ENCODE measurements around the gene EPB41. TPM values are rescaled to one million over a fixed set of nuclear protein-coding genes. Genes with fewer than 3 reads are reported as not detected.
A peak's percentile ranks its signal among the peaks of the same experiment; 100 is the strongest.
"Not testable (repeated sequence)": the region's sequence is repeated elsewhere in the genome, so short reads cannot be mapped to it uniquely, and the experiment has no call there.

Gene EPB41
- total RNA-seq, 2 donors from 2014 or later, result 193 to 221 TPM

- no peaks in the 10 kb centered on the region for H3K9me3 ChIP-seq (ENCODE audit: control insufficient read depth, low read length, poor library complexity, severe bottlenecking)
- Mint-ChIP-seq H3K27ac (peak overlapping the region; percentile 72), H3K4me1 (peaks cover 27% of the 10 kb centered on the region), H3K4me3 (no peak overlapping the region), H3K27me3 (no peaks in the 10 kb centered on the region), H3K36me3 (ENCODE audit: low read depth) (peaks cover 2% of the 10 kb centered on the region)
- no peak for DNase-seq
- no peak for ATAC-seq
These were observed 36.1 kb downstream of the EPB41 start for GRCh38 chr1:28950449-28950848.

- Mint-ChIP-seq H3K36me3 (ENCODE audit: low read depth) (peaks cover 4% of the 10 kb centered on the region), H3K27me3 (no peaks in the 10 kb centered on the region), H3K27ac (no peak overlapping the region), H3K4me3 (peak overlapping the region; percentile 5), H3K4me1 (peaks cover 34% of the 10 kb centered on the region)
- no peak for DNase-seq
- H3K9me3 ChIP-seq (ENCODE audit: control insufficient read depth, low read length, poor library complexity, severe bottlenecking), result no peaks in the 10 kb centered on the region
- ATAC-seq, result no peak
These were observed 39.9 kb downstream of the EPB41 start for GRCh38 chr1:28954126-28954726.

GRCh38 chr1:28956038-28956464, 41.7 kb downstream of the EPB41 start:
- H3K27ac Mint-ChIP-seq, result no peak overlapping the region
- ATAC-seq (no peak), DNase-seq (no peak)
- H3K27me3 Mint-ChIP-seq, result no peaks in the 10 kb centered on the region
- H3K4me1 Mint-ChIP-seq, result peaks cover 30% of the 10 kb centered on the region
- H3K4me3 Mint-ChIP-seq, result no peak overlapping the region
- H3K9me3 ChIP-seq (ENCODE audit: control insufficient read depth, low read length, poor library complexity, severe bottlenecking), result no peaks in the 10 kb centered on the region
- peaks cover 4% of the 10 kb centered on the region for H3K36me3 Mint-ChIP-seq (ENCODE audit: low read depth)

GRCh38 chr1:28962114-28962831, 47.9 kb downstream of the EPB41 start:
- Mint-ChIP-seq H3K4me1 (peaks cover 47% of the 10 kb centered on the region), H3K27ac (peak overlapping the region; percentile 56), H3K4me3 (peak overlapping the region; percentile 43)
- not testable (repeated sequence) for ATAC-seq; H3K27me3 Mint-ChIP-seq; H3K36me3 Mint-ChIP-seq (ENCODE audit: low read depth); DNase-seq; H3K9me3 ChIP-seq (ENCODE audit: control insufficient read depth, low read length, poor library complexity, severe bottlenecking)

GRCh38 chr1:28965271-28965870, 51.0 kb downstream of the EPB41 start:
- peak overlapping the region; percentile 34 for H3K27ac Mint-ChIP-seq

GRCh38 chr1:28966617-28967016, 52.2 kb downstream of the EPB41 start:
- Mint-ChIP-seq H3K36me3 (ENCODE audit: low read depth) (peaks cover 2% of the 10 kb centered on the region), H3K4me1 (peaks cover 43% of the 10 kb centered on the region), H3K27ac (no peak overlapping the region), H3K27me3 (no peaks in the 10 kb centered on the region), H3K4me3 (no peak overlapping the region)
- DNase-seq (no peak), ATAC-seq (no peak)
- no peaks in the 10 kb centered on the region for H3K9me3 ChIP-seq (ENCODE audit: control insufficient read depth, low read length, poor library complexity, severe bottlenecking)

More at GRCh38 chr1:28965271-28965870, 51.0 kb downstream of the EPB41 start:
- no peak overlapping the region for H3K4me3 Mint-ChIP-seq
- H3K9me3 ChIP-seq (ENCODE audit: control insufficient read depth, low read length, poor library complexity, severe bottlenecking), result no peaks in the 10 kb centered on the region
- DNase-seq, result no peak
- peak; percentile 59 for ATAC-seq
- H3K4me1 Mint-ChIP-seq, result peaks cover 43% of the 10 kb centered on the region
- H3K27me3 Mint-ChIP-seq, result no peaks in the 10 kb centered on the region
- H3K36me3 Mint-ChIP-seq (ENCODE audit: low read depth), result peaks cover 2% of the 10 kb centered on the region

GRCh38 chr1:28971980-28972771, 57.8 kb downstream of the EPB41 start:
- H3K9me3 ChIP-seq (ENCODE audit: control insufficient read depth, low read length, poor library complexity, severe bottlenecking), result no peaks in the 10 kb centered on the region
- H3K4me1 Mint-ChIP-seq, result peaks cover 41% of the 10 kb centered on the region
- peak overlapping the region; percentile 76 for H3K27ac Mint-ChIP-seq
- no peaks in the 10 kb centered on the region for H3K36me3 Mint-ChIP-seq (ENCODE audit: low read depth)
- no peaks in the 10 kb centered on the region for H3K27me3 Mint-ChIP-seq
- no peak for DNase-seq
- no peak overlapping the region for H3K4me3 Mint-ChIP-seq
- ATAC-seq, result no peak

GRCh38 chr1:28973596-28974421, 59.4 kb downstream of the EPB41 start:
- peak overlapping the region; percentile 61 for H3K27ac Mint-ChIP-seq
- H3K9me3 ChIP-seq (ENCODE audit: control insufficient read depth, low read length, poor library complexity, severe bottlenecking), result no peaks in the 10 kb centered on the region
- DNase-seq (no peak), ATAC-seq (no peak)
- no peaks in the 10 kb centered on the region for H3K27me3 Mint-ChIP-seq
- H3K4me3 Mint-ChIP-seq, result no peak overlapping the region
- peaks cover 49% of the 10 kb centered on the region for H3K4me1 Mint-ChIP-seq
- H3K36me3 Mint-ChIP-seq (ENCODE audit: low read depth), result no peaks in the 10 kb centered on the region

- no peak for DNase-seq
- ATAC-seq, result no peak
- Mint-ChIP-seq H3K36me3 (ENCODE audit: low read depth) (no peaks in the 10 kb centered on the region), H3K27ac (peak overlapping the region; percentile 61), H3K27me3 (no peaks in the 10 kb centered on the region), H3K4me1 (peaks cover 52% of the 10 kb centered on the region), H3K4me3 (no peak overlapping the region)
- no peaks in the 10 kb centered on the region for H3K9me3 ChIP-seq (ENCODE audit: control insufficient read depth, low read length, poor library complexity, severe bottlenecking)
These were observed 60.1 kb downstream of the EPB41 start for GRCh38 chr1:28974432-28974831.

GRCh38 chr1:28976248-28976647, 61.9 kb downstream of the EPB41 start:
- no peaks in the 10 kb centered on the region for H3K36me3 Mint-ChIP-seq (ENCODE audit: low read depth)
- ATAC-seq (no peak), DNase-seq (no peak)
- H3K27ac Mint-ChIP-seq, result peak overlapping the region; percentile 78
- H3K4me3 Mint-ChIP-seq, result no peak overlapping the region
- H3K27me3 Mint-ChIP-seq, result no peaks in the 10 kb centered on the region
- peaks cover 59% of the 10 kb centered on the region for H3K4me1 Mint-ChIP-seq
- H3K9me3 ChIP-seq (ENCODE audit: control insufficient read depth, low read length, poor library complexity, severe bottlenecking), result no peaks in the 10 kb centered on the region

- no peak for ATAC-seq
- H3K4me1 Mint-ChIP-seq, result peaks cover 57% of the 10 kb centered on the region
- H3K9me3 ChIP-seq (ENCODE audit: control insufficient read depth, low read length, poor library complexity, severe bottlenecking), result no peaks in the 10 kb centered on the region
- H3K27ac Mint-ChIP-seq, result no peak overlapping the region
- no peaks in the 10 kb centered on the region for H3K27me3 Mint-ChIP-seq
- DNase-seq, result no peak
- H3K36me3 Mint-ChIP-seq (ENCODE audit: low read depth), result no peaks in the 10 kb centered on the region
- H3K4me3 Mint-ChIP-seq, result no peak overlapping the region
These were observed 66.8 kb downstream of the EPB41 start for GRCh38 chr1:28981210-28981609.

GRCh38 chr1:28982198-28982597, 67.8 kb downstream of the EPB41 start:
- peaks cover 54% of the 10 kb centered on the region for H3K4me1 Mint-ChIP-seq
- no peak for DNase-seq
- H3K4me3 Mint-ChIP-seq, result no peak overlapping the region
- H3K27me3 Mint-ChIP-seq, result no peaks in the 10 kb centered on the region
- no peak overlapping the region for H3K27ac Mint-ChIP-seq
- H3K9me3 ChIP-seq (ENCODE audit: control insufficient read depth, low read length, poor library complexity, severe bottlenecking), result no peaks in the 10 kb centered on the region
- no peak for ATAC-seq
- peaks cover under 1% of the 10 kb centered on the region for H3K36me3 Mint-ChIP-seq (ENCODE audit: low read depth)

Measured in T-helper 17 cell (primary cell).